Measurements from ENCODE around the gene PDXK. TPM values are rescaled to one million over a fixed set of nuclear protein-coding genes. Genes with fewer than 3 reads are reported as not detected.

Gene PDXK
- total and polyA plus RNA-seq, 2 experiments from 2014 or later: 68.0 to 89.7 TPM

GRCh38 chr21:43736224-43736883 is 17.4 kb downstream of the PDXK start:
- Histone ChIP-seq H3K27me3 (replicated peaks; ENCODE audit: insufficient read depth) (no peaks in the 10 kb centered on the region), H3K9me2 (ENCODE audit: insufficient read depth) (no peaks in the 10 kb centered on the region), H3K36me3 (ENCODE audit: low read depth) (no peaks in the 10 kb centered on the region; the same call in 1 of the 2 replicates), H3K9me3 (ENCODE audit: low read depth) (no peaks in the 10 kb centered on the region), H2AFZ (no peak overlapping the region), H4K20me1 (ENCODE audit: insufficient read depth) (no peaks in the 10 kb centered on the region), H3K27ac (no peak overlapping the region), H3K4me1 (ENCODE audit: insufficient read depth) (peaks cover 27% of the 10 kb centered on the region), H3K4me3 (no peak overlapping the region), H3K4me2 (ENCODE audit: unreplicated experiment) (no peak overlapping the region), H3K9ac (no peak overlapping the region), H3F3A (ENCODE audit: insufficient read depth) (peaks cover 12% of the 10 kb centered on the region; the same call in 1 of the 2 replicates), H3K79me2 (ENCODE audit: insufficient read depth) (peaks cover 55% of the 10 kb centered on the region)
- WGBS, 2 experiments (ENCODE audit: low coverage in 1 of 2, low lambda C conversion rate in 2 of 2, missing lambda C conversion rate in 2 of 2): 93 to 95% methylated on average over 25 of the region's 25 CpGs
- TF ChIP-seq EZH2 (IDR thresholded peaks at IDR 0.05; ENCODE audit: insufficient read depth, poor library complexity, severe bottlenecking) (no peak), EZH2phosphoT487 (IDR thresholded peaks at IDR 0.05; ENCODE audit: insufficient read depth, low read depth) (no peak)
- in situ Hi-C loops (cut with MboI): no loop called here
- no peak for DNase-seq

- no peaks in the 10 kb centered on the region for H3K27me3 ChIP-seq (replicated peaks; ENCODE audit: insufficient read depth)
- peaks cover 19% of the 10 kb centered on the region for H3K4me1 ChIP-seq (ENCODE audit: insufficient read depth)
- H3K4me2 ChIP-seq (ENCODE audit: unreplicated experiment): no peak overlapping the region
- H3K27ac ChIP-seq: no peak overlapping the region
- H3K9ac ChIP-seq: no peak overlapping the region
- H3K9me2 ChIP-seq (ENCODE audit: insufficient read depth): no peaks in the 10 kb centered on the region
- H3K9me3 ChIP-seq (ENCODE audit: low read depth): no peaks in the 10 kb centered on the region
- TF ChIP-seq EZH2 (IDR thresholded peaks at IDR 0.05; ENCODE audit: insufficient read depth, poor library complexity, severe bottlenecking) (no peak), EZH2phosphoT487 (IDR thresholded peaks at IDR 0.05; ENCODE audit: insufficient read depth, low read depth) (no peak)
- WGBS, 2 experiments (ENCODE audit: low coverage in 1 of 2, low lambda C conversion rate in 2 of 2, missing lambda C conversion rate in 2 of 2): 94 to 98% methylated on average over 29 to 35 of the region's 35 CpGs
- peaks cover 46% of the 10 kb centered on the region for H3K79me2 ChIP-seq (ENCODE audit: insufficient read depth)
- no peak for DNase-seq
- H2AFZ ChIP-seq: no peak overlapping the region
- H3K36me3 ChIP-seq (ENCODE audit: low read depth): no peaks in the 10 kb centered on the region; the same call in 1 of the 2 replicates
- H4K20me1 ChIP-seq (ENCODE audit: insufficient read depth): no peaks in the 10 kb centered on the region
- in situ Hi-C loops (cut with MboI): no loop called here
- no peak overlapping the region for H3K4me3 ChIP-seq
- peaks cover 12% of the 10 kb centered on the region; the same call in 1 of the 2 replicates for H3F3A ChIP-seq (ENCODE audit: insufficient read depth)
Observed at GRCh38 chr21:43737158-43737950, 18.4 kb downstream of the PDXK start.

GRCh38 chr21:43739621-43740435 is 20.9 kb downstream of the PDXK start:
- no peak for DNase-seq
- H4K20me1 ChIP-seq (ENCODE audit: insufficient read depth): no peaks in the 10 kb centered on the region
- H3K9ac ChIP-seq: no peak overlapping the region
- no peaks in the 10 kb centered on the region for H3K4me1 ChIP-seq (ENCODE audit: insufficient read depth)
- H3F3A ChIP-seq (ENCODE audit: insufficient read depth): no peaks in the 10 kb centered on the region
- H3K79me2 ChIP-seq (ENCODE audit: insufficient read depth): peaks cover 36% of the 10 kb centered on the region
- in situ Hi-C loops (cut with MboI): no loop called here
- H3K4me2 ChIP-seq (ENCODE audit: unreplicated experiment): no peak overlapping the region
- no peak overlapping the region for H3K27ac ChIP-seq
- no peaks in the 10 kb centered on the region for H3K9me2 ChIP-seq (ENCODE audit: insufficient read depth)
- 93 to 94% methylated on average over 23 to 25 of the region's 25 CpGs for WGBS, 2 experiments (ENCODE audit: low coverage in 1 of 2, low lambda C conversion rate in 2 of 2, missing lambda C conversion rate in 2 of 2)
- H3K27me3 ChIP-seq (replicated peaks; ENCODE audit: insufficient read depth): no peaks in the 10 kb centered on the region
- H2AFZ ChIP-seq: no peak overlapping the region
- peaks cover 5% of the 10 kb centered on the region for H3K36me3 ChIP-seq (ENCODE audit: low read depth)
- H3K4me3 ChIP-seq: no peak overlapping the region
- H3K9me3 ChIP-seq (ENCODE audit: low read depth): no peaks in the 10 kb centered on the region
- TF ChIP-seq EZH2 (IDR thresholded peaks at IDR 0.05; ENCODE audit: insufficient read depth, poor library complexity, severe bottlenecking): no peak
- TF ChIP-seq EZH2phosphoT487 (IDR thresholded peaks at IDR 0.05; ENCODE audit: insufficient read depth, low read depth): no peak

GRCh38 chr21:43740497-43741156 is 21.7 kb downstream of the PDXK start:
- DNase-seq: peak; percentile 53
- Histone ChIP-seq H3K79me2 (ENCODE audit: insufficient read depth) (peaks cover 28% of the 10 kb centered on the region), H2AFZ (no peak overlapping the region), H3K27me3 (replicated peaks; ENCODE audit: insufficient read depth) (no peaks in the 10 kb centered on the region), H3K9ac (no peak overlapping the region), H3K9me2 (ENCODE audit: insufficient read depth) (no peaks in the 10 kb centered on the region), H3K9me3 (ENCODE audit: low read depth) (no peaks in the 10 kb centered on the region), H3F3A (ENCODE audit: insufficient read depth) (no peaks in the 10 kb centered on the region), H3K36me3 (ENCODE audit: low read depth) (peaks cover 8% of the 10 kb centered on the region), H3K4me2 (ENCODE audit: unreplicated experiment) (no peak overlapping the region), H3K4me3 (no peak overlapping the region), H3K27ac (no peak overlapping the region), H4K20me1 (ENCODE audit: insufficient read depth) (no peaks in the 10 kb centered on the region), H3K4me1 (ENCODE audit: insufficient read depth) (no peaks in the 10 kb centered on the region)
- in situ Hi-C loops (cut with MboI): no loop called here
- WGBS, 2 experiments (ENCODE audit: low coverage in 1 of 2, low lambda C conversion rate in 2 of 2, missing lambda C conversion rate in 2 of 2): 56 to 63% methylated on average over 23 to 25 of the region's 25 CpGs
- TF ChIP-seq EZH2 (IDR thresholded peaks at IDR 0.05; ENCODE audit: insufficient read depth, poor library complexity, severe bottlenecking) (no peak), EZH2phosphoT487 (IDR thresholded peaks at IDR 0.05; ENCODE audit: insufficient read depth, low read depth) (no peak)

Data from GM23248 (cell line).